Fibroblast of skin of back (primary cell): ENCODE results near the gene KIF19.

ENCODE experiments used
- DNase-seq: peaks from one replicate; pipeline ENCODE4 v3.0.0-alpha.2; 2013

Gene KIF19

DNA sequence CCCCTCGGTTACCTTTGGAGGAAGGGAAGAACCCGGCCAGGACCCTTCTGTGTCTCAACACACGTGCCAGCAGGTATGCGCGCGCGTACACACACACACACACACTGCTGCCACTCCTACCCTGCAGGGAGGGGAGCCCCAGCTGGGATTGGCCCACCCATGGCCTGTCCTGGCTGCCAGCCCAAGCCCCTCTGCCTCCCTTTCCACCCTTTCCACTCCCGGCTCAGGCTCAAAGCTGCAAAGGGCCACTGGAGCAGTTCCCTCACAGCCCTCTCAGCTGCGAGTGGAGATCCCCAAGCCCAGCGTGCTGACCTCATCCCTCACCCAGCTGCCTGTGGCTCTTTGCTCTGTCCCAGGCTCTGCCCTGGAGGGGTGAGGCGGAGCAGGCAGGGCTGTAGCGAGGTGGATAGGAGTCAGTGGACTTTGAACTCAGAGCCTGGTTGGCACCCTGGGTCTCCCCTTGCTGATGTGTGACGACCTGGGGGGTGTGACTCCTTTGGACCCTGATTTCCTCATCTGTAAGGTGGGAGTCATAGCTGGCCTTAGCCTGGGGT lies 14.5 kb downstream of the KIF19 start:
- DNase-seq = no peak

DNA sequence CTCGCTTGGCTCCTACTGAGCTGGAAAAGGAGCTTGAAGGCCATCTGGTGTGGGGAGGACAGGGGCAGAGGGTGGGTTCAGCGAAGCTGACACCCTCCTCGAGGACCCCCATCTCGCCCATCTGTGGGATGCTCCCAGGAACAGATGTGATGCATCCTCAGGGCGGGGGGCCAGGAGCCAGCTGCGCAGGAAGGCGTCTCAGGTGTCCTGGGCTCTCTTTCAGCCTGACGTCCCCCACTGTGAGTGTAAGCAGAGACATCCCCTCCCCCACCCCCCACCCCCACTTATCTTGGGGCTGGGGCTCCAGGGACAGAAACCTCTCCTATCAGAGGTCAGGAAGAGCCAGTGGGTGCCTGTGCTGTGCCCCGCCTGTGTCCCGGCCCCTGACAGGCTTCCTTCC lies 16.2 kb downstream of the KIF19 start:
- DNase-seq = no peak

DNA sequence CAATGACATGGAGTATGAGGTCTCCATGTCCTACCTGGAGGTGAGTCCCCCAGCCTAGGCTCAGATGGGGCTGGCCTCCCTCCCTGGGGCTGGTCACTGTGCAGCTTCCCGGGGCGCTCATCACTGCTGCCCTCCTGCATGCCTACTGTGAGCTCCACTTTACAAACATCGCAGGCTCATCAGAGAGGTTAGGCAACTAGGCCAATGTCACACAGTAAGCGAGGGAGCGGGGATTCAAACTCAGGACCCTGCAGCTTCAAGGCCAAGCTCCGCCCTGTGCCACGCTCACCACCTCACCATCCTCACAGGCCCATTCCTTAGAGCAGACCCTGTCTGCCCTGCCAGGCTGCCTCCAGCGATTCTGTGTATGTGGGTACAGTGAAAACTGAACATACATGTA lies 17.1 kb downstream of the KIF19 start:
- DNase-seq = no peak

DNA sequence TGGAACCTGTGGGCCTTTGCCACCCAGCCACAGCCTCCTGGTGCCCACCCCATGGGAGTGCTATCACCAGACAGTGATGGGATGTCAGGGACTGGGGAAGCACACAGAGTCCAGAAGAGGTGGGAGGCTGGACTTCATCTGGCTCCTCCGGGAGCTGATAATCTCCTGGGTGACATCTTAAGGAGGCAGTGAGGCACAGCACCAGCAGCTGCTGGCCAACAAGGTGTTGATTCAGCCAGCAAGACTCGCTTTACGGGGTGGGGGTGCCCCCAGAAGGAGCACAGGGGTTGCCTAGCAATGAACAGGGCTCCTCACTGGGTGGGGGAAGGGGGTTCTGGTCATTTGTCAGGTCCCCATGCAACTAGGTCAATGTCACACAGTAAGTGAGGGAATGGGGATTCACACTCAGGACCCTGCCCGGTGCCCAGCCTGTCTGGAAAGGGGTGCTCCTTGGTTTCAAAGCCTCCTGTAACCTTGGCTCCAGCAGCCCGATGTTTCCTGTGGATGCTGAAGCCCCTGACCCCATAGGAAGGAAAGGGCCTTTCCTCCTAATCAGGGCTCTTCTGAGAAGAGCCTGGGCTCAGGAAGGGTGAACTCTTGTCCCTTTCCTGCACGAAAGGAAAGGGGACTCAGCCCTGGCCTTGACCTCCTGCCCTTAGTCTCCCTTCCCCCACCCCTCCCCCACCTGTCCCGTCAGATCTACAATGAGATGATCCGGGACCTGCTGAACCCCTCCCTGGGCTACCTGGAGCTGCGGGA lies 17.7 kb downstream of the KIF19 start:
- no peak for DNase-seq

DNA sequence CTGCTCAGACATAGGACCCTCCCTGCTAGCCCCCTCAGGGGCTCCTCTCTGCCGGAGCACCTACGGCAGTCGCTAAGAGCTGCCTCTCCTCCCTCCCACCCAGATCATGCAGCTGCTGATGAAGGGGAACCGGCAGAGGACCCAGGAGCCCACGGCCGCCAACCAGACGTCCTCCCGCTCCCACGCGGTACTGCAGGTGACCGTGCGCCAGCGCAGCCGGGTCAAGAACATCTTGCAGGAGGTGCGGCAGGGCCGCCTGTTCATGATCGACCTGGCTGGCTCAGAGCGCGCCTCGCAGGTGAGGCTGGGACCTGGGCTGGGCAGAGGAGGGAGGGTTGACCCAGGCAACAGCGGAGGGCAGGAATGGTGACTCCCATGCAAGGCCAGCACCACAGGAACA lies 18.6 kb downstream of the KIF19 start:
- no peak for DNase-seq

DNA sequence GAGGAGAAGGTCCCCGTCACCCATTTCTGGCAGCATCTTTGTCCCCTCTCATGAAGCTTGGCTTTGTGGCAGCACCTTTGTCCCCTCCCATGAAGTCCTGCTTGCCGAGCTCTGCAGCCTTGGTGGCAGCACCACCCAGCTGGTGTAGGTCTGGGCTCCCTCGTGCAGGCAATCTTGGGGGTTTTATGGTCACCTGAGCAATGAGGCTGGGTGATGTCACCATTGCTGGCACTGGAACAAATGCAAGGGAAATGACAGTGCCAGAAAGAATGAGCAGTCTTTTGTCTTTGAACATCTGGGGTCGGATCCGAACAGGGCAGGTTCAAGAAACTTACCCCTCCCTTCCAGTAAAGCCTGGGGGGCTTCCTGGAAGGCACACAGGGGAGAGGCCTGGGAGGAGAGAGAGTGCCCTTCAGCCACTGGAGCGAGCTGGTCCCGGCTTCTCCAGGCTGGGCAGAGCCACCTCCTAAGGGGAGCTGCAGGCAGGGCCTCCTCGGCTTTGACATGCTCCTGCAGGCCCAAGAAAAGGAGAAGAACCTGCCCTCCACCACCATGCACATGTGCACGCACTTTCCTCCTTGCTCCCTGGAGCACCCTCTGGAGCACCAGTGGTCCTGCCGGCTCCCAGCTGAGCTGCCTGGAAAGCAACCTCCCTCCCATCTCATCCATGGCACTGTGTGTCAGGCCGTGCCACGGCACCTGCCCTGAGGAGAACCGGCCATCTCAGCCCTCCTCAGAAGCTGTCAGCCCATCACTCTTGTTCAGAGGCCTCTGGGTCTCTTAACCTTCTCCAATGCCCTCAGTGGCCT lies 19.6 kb downstream of the KIF19 start:
- no peak for DNase-seq

DNA sequence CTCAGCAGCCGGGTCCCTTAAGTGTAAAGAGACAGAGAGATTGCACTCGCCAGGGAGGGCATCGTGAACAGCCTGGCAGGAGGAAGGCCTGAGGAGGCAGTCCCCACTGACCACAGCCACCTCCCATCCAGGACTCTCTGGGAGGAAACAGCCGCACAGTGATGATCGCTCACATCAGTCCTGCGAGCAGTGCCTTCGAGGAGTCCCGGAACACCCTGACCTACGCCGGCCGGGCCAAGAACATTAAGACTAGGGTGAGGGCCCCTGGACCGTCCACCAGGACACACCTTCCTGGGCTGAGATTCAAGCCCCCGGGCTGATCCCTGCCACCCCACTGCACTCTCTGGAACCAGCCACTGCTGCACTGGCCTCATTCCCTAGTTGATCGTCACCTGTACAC lies 21.6 kb downstream of the KIF19 start:
- DNase-seq = no peak

DNA sequence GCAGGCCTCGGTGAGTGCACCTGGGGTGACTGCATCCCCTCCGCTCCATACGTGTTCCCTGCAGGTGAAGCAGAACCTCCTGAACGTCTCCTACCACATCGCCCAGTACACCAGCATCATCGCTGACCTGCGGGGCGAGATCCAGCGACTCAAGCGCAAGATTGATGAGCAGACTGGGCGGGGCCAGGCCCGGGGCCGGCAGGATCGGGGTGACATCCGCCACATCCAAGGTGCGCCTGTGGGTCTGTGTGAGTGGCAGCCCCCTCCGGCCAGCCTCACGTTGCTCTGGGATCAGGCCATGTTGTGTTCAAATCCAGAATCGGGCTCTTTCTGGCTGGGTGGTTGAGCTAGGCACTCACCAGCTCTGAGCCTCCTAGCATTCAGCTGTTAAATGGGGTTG lies 23.1 kb downstream of the KIF19 start:
- no peak for DNase-seq

DNA sequence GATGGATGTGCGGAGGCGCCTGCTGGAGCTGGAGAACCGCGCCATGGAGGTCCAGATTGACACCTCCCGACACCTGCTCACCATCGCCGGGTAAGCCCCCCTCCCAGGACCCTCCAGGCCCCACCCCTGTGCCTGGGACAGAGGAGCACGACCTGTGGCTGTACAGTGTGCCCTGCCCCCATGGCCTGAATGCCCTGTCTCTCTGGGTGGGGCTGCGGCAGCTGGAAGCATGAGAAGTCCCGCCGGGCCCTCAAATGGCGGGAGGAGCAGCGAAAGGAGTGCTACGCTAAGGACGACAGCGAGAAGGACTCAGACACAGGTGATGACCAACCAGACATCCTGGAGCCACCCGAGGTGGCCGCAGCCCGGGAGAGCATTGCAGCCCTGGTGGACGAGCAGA lies 24.5 kb downstream of the KIF19 start:
- DNase-seq = no peak

DNA sequence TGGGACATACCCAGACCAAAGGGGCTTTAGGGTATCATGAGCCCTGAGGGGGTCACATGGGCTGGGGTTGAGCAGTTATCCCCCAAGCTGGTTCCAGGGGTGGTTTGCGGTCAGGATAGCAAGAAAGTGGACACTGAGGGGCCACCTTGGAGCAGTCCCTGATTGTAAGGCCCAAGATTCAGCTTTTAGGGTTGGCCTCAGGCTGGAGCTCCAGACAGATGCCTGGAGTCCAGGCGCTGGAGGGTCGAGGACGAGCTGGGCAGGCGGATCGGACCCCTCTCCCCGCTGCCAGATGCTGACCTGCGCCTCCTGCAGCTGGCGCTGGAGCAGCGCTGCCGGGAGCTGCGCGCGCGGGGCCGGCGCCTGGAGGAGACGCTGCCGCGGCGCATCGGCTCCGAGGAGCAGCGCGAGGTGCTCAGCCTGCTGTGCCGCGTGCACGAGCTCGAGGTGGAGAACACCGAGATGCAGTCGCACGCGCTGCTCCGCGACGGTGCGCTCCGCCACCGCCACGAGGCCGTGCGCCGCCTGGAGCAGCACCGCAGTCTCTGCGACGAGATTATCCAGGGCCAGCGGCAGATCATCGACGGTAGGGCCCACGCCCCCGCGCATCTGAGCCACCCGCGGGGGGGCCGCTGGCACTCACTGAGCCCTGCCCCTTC lies 25.7 kb downstream of the KIF19 start:
- DNase-seq = no peak

DNA sequence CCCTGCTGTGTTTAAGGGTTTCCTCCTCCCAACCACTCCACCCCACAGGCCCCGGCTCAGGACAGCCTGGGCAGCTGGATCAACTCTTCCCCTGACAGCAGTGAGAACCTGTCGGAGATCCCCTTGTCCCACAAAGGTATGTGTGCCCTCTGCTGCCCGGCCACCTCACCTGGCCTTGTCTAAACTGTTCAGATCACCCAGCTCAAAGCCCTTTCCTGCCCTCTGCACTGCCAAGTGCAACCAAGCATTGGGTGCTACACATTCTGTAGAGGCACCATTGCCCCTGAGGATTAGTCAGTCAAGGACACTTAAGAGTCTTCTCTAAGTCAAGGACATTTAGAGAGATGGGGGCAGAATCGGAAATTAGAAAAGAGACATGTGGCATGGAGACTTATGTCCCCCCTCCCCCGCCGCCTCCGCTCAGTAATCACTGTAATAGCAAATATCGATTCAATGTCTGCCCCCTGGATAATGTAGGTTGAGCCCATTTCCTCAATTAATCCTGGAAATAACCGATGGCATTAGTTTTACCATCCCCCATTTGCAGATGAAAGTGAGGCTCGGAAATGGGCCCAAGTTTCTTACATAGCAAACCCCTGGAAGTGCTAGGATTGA lies 27.5 kb downstream of the KIF19 start:
- DNase-seq = no peak

DNA sequence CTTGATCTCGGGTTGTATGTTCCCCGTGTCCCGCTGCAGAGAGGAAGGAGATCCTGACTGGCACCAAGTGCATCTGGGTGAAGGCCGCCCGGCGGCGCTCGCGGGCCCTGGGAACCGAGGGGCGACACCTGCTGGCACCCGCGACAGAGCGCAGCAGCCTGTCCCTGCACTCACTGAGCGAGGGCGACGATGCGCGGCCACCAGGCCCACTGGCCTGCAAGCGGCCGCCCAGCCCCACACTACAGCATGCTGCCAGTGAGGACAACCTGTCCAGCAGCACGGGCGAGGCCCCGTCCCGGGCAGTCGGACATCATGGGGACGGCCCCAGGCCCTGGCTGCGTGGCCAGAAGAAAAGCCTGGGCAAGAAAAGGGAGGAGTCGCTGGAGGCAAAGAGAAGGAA lies 28.1 kb downstream of the KIF19 start:
- no peak for DNase-seq

DNA sequence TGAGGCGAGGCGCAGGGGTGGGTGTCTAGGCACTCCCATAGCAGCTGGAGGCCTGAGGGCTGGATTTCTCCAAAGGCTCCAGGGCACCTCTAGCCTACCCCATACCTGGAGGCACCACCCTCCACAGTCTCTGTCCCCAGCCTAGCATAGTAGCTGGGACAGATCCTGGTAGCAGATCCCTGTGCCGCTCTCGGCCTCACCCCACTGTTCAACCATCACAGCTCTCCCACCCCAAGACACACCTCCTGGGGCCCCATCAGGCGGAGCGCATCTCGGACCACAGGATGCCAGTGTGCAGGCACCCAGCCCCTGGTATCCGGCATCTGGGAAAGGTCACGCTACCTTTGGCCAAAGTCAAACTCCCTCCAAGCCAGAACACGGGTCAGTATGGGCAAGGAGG lies 28.5 kb downstream of the KIF19 start:
- DNase-seq = no peak

DNA sequence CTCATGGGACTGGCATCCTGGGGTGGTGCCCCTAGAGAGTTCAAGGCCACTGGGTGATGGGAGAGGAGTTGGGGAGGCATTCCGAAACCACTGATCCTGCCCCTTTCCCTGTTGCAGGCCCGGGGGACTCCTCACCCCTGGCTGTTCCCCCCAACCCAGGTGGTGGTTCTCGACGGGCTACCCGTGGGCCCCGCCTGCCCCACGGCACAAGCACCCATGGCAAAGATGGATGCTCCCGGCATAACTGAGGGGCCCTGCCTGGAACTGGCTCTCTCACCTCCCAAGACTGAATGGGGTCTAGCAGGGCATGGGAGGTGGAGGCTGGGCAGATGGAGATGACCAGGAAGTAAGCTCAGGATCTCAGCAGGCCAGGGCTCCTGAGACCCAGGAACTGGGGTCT lies 29.0 kb downstream of the KIF19 start:
- DNase-seq = no peak

DNA sequence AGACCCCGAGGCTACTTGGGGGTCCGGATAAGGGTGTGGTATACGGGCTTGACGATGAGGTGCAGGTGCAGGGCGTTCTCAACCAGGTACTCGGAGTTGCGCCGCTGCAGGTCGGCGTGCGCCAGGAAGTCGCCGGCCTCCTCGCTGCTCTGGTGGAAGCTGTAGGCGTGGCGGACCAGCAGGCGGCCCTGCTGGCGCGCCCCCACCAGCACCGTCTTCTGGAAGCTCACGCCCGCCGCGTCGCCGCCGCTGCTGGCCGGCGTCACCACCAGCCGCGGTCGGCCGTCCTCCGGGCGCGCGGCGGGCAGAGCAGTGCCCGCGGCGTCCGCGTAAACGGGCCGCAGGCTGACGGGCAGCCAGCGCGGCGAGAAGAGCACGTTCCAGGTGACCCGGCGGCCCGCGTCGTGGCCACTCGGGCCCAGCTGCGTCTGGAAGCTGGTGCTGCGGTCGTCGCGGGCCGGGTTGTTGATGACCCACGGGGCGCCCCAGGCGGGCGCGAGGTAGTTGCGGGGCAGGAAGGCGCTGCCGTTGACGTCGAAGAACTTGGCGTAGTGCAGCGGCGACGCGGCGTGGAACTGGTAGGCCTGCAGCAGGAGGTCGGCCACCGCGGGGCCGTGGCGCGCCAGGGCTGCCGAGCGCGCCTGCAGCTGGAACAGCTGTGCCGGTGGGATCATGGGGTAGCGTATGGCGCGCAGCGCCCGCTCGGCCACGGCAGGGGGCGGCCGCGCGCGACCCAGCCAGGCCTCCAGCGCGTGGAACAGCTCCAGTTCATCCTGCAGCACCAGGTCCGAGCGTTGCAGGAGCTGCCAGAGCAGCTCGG lies 30.8 kb downstream of the KIF19 start:
- no peak for DNase-seq

DNA sequence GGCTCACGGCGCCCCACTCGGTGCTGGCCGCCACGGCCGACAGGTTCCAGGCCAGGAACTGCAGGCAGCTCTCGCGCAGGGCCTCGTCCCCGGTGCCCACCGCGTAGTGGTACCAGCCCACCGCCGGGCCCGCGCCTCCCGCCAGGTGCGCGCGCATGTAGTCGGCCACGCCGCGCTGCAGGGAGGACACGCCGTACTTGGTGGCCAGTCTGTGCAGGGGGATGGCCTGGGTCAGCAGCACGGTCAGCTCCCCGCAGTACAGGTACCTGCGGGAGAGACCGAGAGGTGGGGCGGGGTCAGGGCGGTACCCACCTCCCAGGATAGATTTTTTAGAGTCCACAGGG lies 31.4 kb downstream of the KIF19 start:
- no peak for DNase-seq

DNA sequence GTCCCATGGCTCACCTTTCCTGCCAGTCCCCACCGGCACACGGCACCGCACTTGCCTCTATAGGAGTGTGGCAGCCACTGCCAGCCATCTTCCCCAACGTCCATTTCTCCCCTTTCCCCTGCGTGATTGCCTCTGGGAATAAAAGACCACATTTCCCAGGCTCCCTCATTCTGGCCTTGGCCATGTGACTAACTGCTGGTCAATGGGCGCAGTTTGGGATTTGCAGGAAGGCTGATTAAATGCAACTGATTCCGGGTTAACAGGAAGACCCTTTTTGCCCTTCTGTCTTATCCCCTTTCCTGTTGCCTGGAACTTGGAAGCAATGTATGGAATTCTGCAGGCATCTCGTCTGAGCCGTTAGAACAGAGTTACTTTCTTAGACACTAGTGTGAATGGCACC lies 32.7 kb downstream of the KIF19 start:
- no peak for DNase-seq

DNA sequence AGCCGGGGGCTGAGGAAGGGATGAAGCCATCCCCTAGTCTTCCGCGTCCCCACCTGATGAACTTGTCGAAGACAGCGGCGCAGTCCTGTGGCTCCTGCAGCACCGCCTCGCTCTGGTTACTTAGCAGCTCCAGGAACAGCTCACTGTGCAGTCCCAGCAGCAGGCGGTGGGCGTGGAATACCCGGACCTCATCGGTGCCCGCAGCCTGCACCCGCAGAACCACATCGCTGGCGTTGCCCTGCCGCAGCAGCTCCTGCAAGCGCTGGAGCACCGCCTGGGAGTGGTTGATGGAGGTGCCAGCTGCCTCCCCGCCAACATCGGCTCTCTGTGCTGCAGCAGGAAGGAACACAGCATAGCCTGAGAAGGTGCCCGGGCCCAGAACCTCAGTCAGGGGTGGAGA lies 33.9 kb downstream of the KIF19 start:
- no peak for DNase-seq

DNA sequence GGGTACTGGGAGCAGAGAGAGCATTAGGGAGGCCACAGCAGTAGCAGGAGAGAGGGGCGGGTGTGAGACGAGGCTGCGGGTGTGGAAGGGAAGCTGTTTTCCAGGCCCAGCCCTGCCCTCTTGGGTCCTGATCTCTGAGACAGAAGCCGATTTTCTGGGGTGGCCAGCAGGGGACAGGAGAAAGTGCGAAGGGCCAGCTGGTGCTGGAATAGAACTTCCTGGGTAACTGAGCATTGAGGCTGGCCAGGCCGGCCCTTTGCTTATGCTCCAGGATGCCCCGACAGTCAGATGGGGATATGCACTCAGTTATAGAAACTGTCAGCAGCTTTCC lies 34.8 kb downstream of the KIF19 start:
- DNase-seq = no peak

DNA sequence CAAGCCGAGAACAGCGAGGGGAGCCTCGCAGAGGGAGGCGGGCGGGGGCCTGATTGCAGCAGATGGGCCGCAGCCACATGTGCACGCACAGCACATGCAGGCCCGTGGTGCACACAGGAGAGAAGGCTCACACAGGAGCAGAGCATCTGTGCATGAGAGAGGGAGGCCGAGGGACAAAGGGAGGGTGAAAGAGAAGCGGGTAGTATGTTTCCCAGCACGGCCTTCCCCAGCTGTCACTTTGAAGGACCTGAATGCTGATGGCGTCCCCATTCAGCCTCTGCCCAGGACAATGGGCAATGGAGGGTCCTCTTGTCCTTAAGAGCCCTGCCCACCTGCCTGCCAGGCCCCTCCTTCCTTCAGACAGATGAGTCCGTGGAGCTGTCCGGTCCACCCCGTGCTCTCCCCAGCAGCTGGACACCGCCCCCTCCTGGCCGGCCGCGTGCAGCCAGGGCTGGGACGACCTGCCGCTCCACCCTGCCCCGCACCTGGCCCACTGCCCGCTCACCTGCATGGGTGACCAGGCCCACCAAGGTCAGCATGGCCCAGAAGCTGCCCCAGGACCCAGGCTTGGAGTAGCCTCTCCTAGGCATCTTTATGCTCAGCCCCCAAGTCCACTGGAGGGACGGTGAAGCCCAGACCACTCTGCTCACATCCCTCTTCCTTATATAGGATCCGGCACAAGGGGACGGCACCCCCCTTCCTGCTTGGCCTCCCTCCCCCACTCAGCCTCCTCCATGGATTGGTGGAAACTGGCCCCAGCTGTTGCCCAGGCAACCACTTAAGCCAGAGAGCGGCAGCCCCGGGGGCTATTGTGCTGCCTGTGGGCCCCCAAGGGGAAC lies 35.4 kb downstream of the KIF19 start, which contains the start of gene BTBD17:
Gene BTBD17 (minus strand): TSS at position 639 of the 839 bp plus-strand sequence. CDS start 49 bp downstream, at position 590.
- DNase-seq = peak; percentile 6

DNA sequence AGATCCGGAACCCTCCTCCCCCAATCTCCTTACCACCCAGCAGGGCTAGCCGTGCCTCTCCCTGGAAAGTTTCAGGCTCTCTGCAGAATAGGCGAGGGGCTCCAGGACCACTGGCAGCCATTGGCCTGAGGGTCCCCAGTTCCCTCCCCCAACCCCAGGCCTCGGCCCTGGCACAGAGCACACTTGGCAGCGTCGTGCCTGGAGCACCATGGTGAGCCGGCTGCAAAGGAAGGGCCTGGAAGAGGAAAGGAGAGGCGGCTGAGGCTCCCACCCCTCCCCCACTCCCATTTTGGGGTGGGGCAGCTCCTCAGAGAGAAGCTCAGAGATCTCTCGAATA lies 36.0 kb downstream of the KIF19 start:
- no peak for DNase-seq
